WERI-Rb-1 (cell line): ENCODE measurements around the gene DCANP1.

ENCODE experiments used
- DNase-seq: peaks from one replicate; pipeline ENCODE4 v3.0.0-alpha.2; 2020
- H3K27ac ChIP-seq: fragments of 250-450 bp; sonication (Bioruptor Pico); 2 replicates; pipeline ENCODE4 v1.5.1; 2020; ENCODE audit warnings: mild to moderate bottlenecking, moderate library complexity
- H3K27me3 ChIP-seq: fragments of 250-450 bp; sonication (Bioruptor Pico); 2 replicates; pipeline ENCODE4 v1.5.1; 2021; ENCODE audit warnings: mild to moderate bottlenecking, low read depth, moderate library complexity; ENCODE audit not compliant: insufficient read depth, severe bottlenecking
- H3K36me3 ChIP-seq: fragments of 250-450 bp; sonication (Bioruptor Pico); 2 replicates; pipeline ENCODE4 v1.5.1; 2020; ENCODE audit warnings: mild to moderate bottlenecking, moderate library complexity
- H3K4me3 ChIP-seq: 2 replicates; pipeline ENCODE4 v1.5.1; 2011; ENCODE audit warnings: low read depth, mild to moderate bottlenecking, control low read depth, low read length
- H3K9me3 ChIP-seq: fragments of 250-450 bp; sonication (Bioruptor Pico); 2 replicates; pipeline ENCODE4 v1.5.1; 2021; ENCODE audit warnings: mild to moderate bottlenecking, moderate library complexity; ENCODE audit not compliant: severe bottlenecking
- CTCF ChIP-seq: IDR thresholded peaks from 2 replicates; pipeline ENCODE4 v1.5.1; 2011; ENCODE audit warnings: low read depth, mild to moderate bottlenecking, control low read depth, inconsistent platforms, low read length

DCANP1 gene

GRCh38 chr5:135425641-135426040 is 21.5 kb downstream of the DCANP1 start:
- no peaks in the 10 kb centered on the region for H3K27me3 ChIP-seq
- no peak overlapping the region for H3K4me3 ChIP-seq
- no peak for TF ChIP-seq CTCF
- H3K9me3 ChIP-seq = no peaks in the 10 kb centered on the region
- H3K27ac ChIP-seq = no peak overlapping the region
- H3K36me3 ChIP-seq = no peaks in the 10 kb centered on the region
- DNase-seq = no peak

GRCh38 chr5:135423846-135424168 is 23.3 kb downstream of the DCANP1 start:
- no peak for DNase-seq
- no peak overlapping the region for H3K4me3 ChIP-seq
- H3K27me3 ChIP-seq = no peaks in the 10 kb centered on the region
- no peaks in the 10 kb centered on the region for H3K36me3 ChIP-seq
- H3K27ac ChIP-seq = no peak overlapping the region
- H3K9me3 ChIP-seq = no peaks in the 10 kb centered on the region
- TF ChIP-seq CTCF = no peak

- Histone ChIP-seq H3K9me3 (no peaks in the 10 kb centered on the region), H3K27ac (no peak overlapping the region), H3K4me3 (no peak overlapping the region), H3K27me3 (no peaks in the 10 kb centered on the region), H3K36me3 (no peaks in the 10 kb centered on the region)
- no peak for TF ChIP-seq CTCF
- DNase-seq = no peak
These were observed 23.9 kb downstream of the DCANP1 start for GRCh38 chr5:135423146-135423845.

- Histone ChIP-seq H3K36me3 (no peaks in the 10 kb centered on the region), H3K27ac (no peak overlapping the region), H3K27me3 (no peaks in the 10 kb centered on the region), H3K9me3 (no peaks in the 10 kb centered on the region), H3K4me3 (no peak overlapping the region)
- TF ChIP-seq CTCF = no peak
- DNase-seq = no peak
These were observed 24.7 kb downstream of the DCANP1 start for GRCh38 chr5:135422419-135422818.

GRCh38 chr5:135417083-135417482 is 30.1 kb downstream of the DCANP1 start:
- no peak for TF ChIP-seq CTCF
- no peaks in the 10 kb centered on the region for H3K36me3 ChIP-seq
- no peak overlapping the region for H3K27ac ChIP-seq
- DNase-seq = no peak
- H3K9me3 ChIP-seq = no peaks in the 10 kb centered on the region
- H3K27me3 ChIP-seq = no peaks in the 10 kb centered on the region
- no peak overlapping the region for H3K4me3 ChIP-seq

GRCh38 chr5:135405082-135405481 is 42.1 kb downstream of the DCANP1 start:
- no peaks in the 10 kb centered on the region for H3K9me3 ChIP-seq
- DNase-seq = no peak
- H3K4me3 ChIP-seq = no peak overlapping the region
- no peak for TF ChIP-seq CTCF
- no peak overlapping the region for H3K27ac ChIP-seq
- H3K36me3 ChIP-seq = no peaks in the 10 kb centered on the region
- H3K27me3 ChIP-seq = no peaks in the 10 kb centered on the region
